IMR-90 (cell line): ENCODE data around the gene ITFG2. TPM values are rescaled to one million over a fixed set of nuclear protein-coding genes. Genes with fewer than 3 reads are reported as not detected.

ENCODE experiments used
- ATAC-seq: fragments of 200-7000 bp; cut with Tn5 transposase; 2 replicates; pipeline ENCODE4 v1.9.1; 2020; ENCODE audit warnings: low read depth, mild to moderate bottlenecking, moderate library complexity
- BruUV-seq: library from RNA; stranded (reverse); fragments of 400-500 nt; replicated peaks from 2 replicates; lab custom pipeline; 2021; lab: Mats Ljungman, UMichigan
- CTCF ChIA-PET: fragments of 300-600 bp; formaldehyde crosslinking; extraction: SDS; loops from one replicate; lab custom pipeline; 2021; ENCODE audit warnings: antibody characterized with exemption; lab: Yijun Ruan, JAX
- POLR2A ChIA-PET: fragments of 300-600 bp; sonication (Branson Sonifier 250); formaldehyde crosslinking; loops from one replicate; lab custom pipeline; 2022; ENCODE audit warnings: antibody characterized with exemption; ENCODE audit not compliant: unreplicated experiment; lab: Charles Lee
- DNase-seq: peaks from one replicate; pipeline ENCODE4 v3.0.0; 2013
- H2AFZ ChIP-seq: replicated peaks from 2 replicates; pipeline ENCODE3; 2013; ENCODE audit warnings: low read length, mild to moderate bottlenecking; ENCODE audit not compliant: poor library complexity
- H2AK5ac ChIP-seq: 2 replicates; pipeline ENCODE4 v1.6.1; 2013; ENCODE audit warnings: low read depth, low read length, inconsistent platforms
- H2AK9ac ChIP-seq: replicated peaks from 2 replicates; pipeline ENCODE3; 2013; ENCODE audit warnings: mild to moderate bottlenecking, low read depth, low read length, moderate library complexity; ENCODE audit not compliant: poor library complexity
- H2BK120ac ChIP-seq: 2 replicates; pipeline ENCODE4 v1.6.1; 2013; ENCODE audit warnings: low read depth, low read length, inconsistent platforms
- H2BK15ac ChIP-seq: 3 replicates; pipeline ENCODE4 v1.6.1; 2013; ENCODE audit warnings: low read depth, low read length, inconsistent platforms
- H2BK20ac ChIP-seq: 2 replicates; pipeline ENCODE4 v1.6.1; 2013; ENCODE audit warnings: low read depth, mild to moderate bottlenecking, inconsistent platforms, low read length, moderate library complexity
- H2BK5ac ChIP-seq: 2 replicates; pipeline ENCODE4 v1.6.1; 2013; ENCODE audit warnings: mild to moderate bottlenecking, low read depth, low read length, inconsistent platforms; ENCODE audit not compliant: poor library complexity, severe bottlenecking
- H3K14ac ChIP-seq: replicated peaks from 2 replicates; pipeline ENCODE4 v1.6.1; 2013; ENCODE audit warnings: low read depth, low read length, inconsistent platforms
- H3K18ac ChIP-seq: 2 replicates; pipeline ENCODE4 v1.6.1; 2013; ENCODE audit warnings: low read depth, low read length, control low read depth
- H3K23ac ChIP-seq: 2 replicates; pipeline ENCODE4 v1.6.1; 2013; ENCODE audit warnings: low read depth, low read length, inconsistent platforms
- H3K27ac ChIP-seq: 2 replicates; pipeline ENCODE4 v1.5.1; 2013; ENCODE audit warnings: mild to moderate bottlenecking, control low read depth, low read length; ENCODE audit not compliant: insufficient read depth
- H3K27me3 ChIP-seq: 2 replicates; pipeline ENCODE4 v1.6.1; 2013; ENCODE audit warnings: low read length; ENCODE audit not compliant: control insufficient read depth, insufficient read depth
- H3K36me3 ChIP-seq: 2 replicates; pipeline ENCODE4 v1.6.1; 2013; ENCODE audit warnings: low read length, mixed read lengths; ENCODE audit not compliant: control insufficient read depth, insufficient read depth
- H3K4ac ChIP-seq: 2 replicates; pipeline ENCODE4 v1.6.1; 2013; ENCODE audit warnings: low read depth, low read length, inconsistent platforms
- H3K4me1 ChIP-seq: 2 replicates; pipeline ENCODE4 v1.6.1; 2013; ENCODE audit warnings: low read length, mixed read lengths; ENCODE audit not compliant: control insufficient read depth, insufficient read depth
- H3K4me2 ChIP-seq: 2 replicates; pipeline ENCODE4 v1.6.1; 2013; ENCODE audit warnings: low read depth, mild to moderate bottlenecking, control low read depth, low read length, moderate library complexity
- H3K4me3 ChIP-seq: 2 replicates; pipeline ENCODE4 v1.5.1; 2013; ENCODE audit warnings: low read depth, mild to moderate bottlenecking, control low read depth, low read length, moderate library complexity; ENCODE audit not compliant: insufficient read depth
- H3K56ac ChIP-seq: 2 replicates; pipeline ENCODE4 v1.6.1; 2013; ENCODE audit warnings: low read length, inconsistent platforms; ENCODE audit not compliant: insufficient read depth; ENCODE audit errors: extremely low read depth
- H3K79me1 ChIP-seq, 2 experiments: 2 replicates each; pipeline ENCODE4 v1.6.1; 2013; ENCODE audit warnings: low read length in 2 of 2, inconsistent platforms in 1 of 2, low read depth in 1 of 2
- H3K9ac ChIP-seq: 2 replicates; pipeline ENCODE4 v1.6.1; 2013; ENCODE audit warnings: low read depth, low read length, control low read depth
- H3K9me1 ChIP-seq: 2 replicates; pipeline ENCODE4 v1.6.1; 2013; ENCODE audit warnings: low read length, inconsistent platforms; ENCODE audit not compliant: insufficient read depth
- H3K9me3 ChIP-seq: 2 replicates; pipeline ENCODE4 v1.6.1; 2013; ENCODE audit warnings: low read length; ENCODE audit not compliant: control insufficient read depth, insufficient read depth
- H4K20me1 ChIP-seq: 2 replicates; pipeline ENCODE4 v1.6.1; 2013; ENCODE audit warnings: low read length, inconsistent platforms; ENCODE audit not compliant: insufficient read depth
- H4K5ac ChIP-seq: 2 replicates; pipeline ENCODE4 v1.6.1; 2013; ENCODE audit warnings: mild to moderate bottlenecking, low read depth, low read length, control low read depth
- H4K8ac ChIP-seq, 2 experiments: 2 replicates each; pipeline ENCODE4 v1.6.1; 2013; ENCODE audit warnings: low read depth in 2 of 2, low read length in 2 of 2, control low read depth in 1 of 2, inconsistent platforms in 1 of 2
- H4K91ac ChIP-seq: 2 replicates; pipeline ENCODE4 v1.6.1; 2013; ENCODE audit warnings: low read depth, low read length, inconsistent platforms; ENCODE audit not compliant: insufficient read depth
- BHLHE40 ChIP-seq: fragments of 150-350 bp; IDR thresholded peaks from 2 replicates; pipeline ENCODE4 v1.6.1; 2016; ENCODE audit warnings: mild to moderate bottlenecking, low read depth, low read length
- CEBPB ChIP-seq: IDR thresholded peaks from 2 replicates; pipeline ENCODE4 v1.6.1; 2012; ENCODE audit warnings: low read depth, low read length, improper control_type of control experiment
- CHD1 ChIP-seq: IDR thresholded peaks from 2 replicates; pipeline ENCODE4 v1.6.1; 2012; ENCODE audit warnings: low read depth, low read length, improper control_type of control experiment
- FOS ChIP-seq: fragments of 150-350 bp; IDR thresholded peaks from 2 replicates; pipeline ENCODE4 v1.6.1; 2016; ENCODE audit warnings: low read depth, low read length
- MAFK ChIP-seq: IDR thresholded peaks from 2 replicates; pipeline ENCODE4 v1.6.1; 2012; ENCODE audit warnings: low read depth, low read length, improper control_type of control experiment
- NFE2L2 ChIP-seq: fragments of 150-350 bp; IDR thresholded peaks from 2 replicates; pipeline ENCODE4 v1.6.1; 2016; ENCODE audit warnings: low read depth, mild to moderate bottlenecking, low read length
- POLR2A ChIP-seq: IDR thresholded peaks from 2 replicates; pipeline ENCODE4 v1.6.1; 2012; ENCODE audit warnings: mild to moderate bottlenecking, low read depth, low read length
- WGBS, 2 experiments: methylation state at CpG; one replicate each; pipeline versions ENCODE4 v1.1.5 to v1.1.7; 2013; ENCODE audit warnings: missing lambda C conversion rate in 2 of 2; ENCODE audit not compliant: insufficient read length in 1 of 2; ENCODE audit errors: extremely low coverage in 2 of 2; 5-methylcytosine and 5-hydroxymethylcytosine counted together
- dilution Hi-C: fragments of 300-500 bp; cut with HindIII; formaldehyde crosslinking; loops from one replicate; pipeline ENCODE4 v1.14.3; 2018; ENCODE audit warnings: low sequenced_read_pairs; ENCODE audit not compliant: unreplicated experiment
- in situ Hi-C: fragments of 300-500 bp; cut with MboI; formaldehyde crosslinking; loops from 3 replicates; pipeline ENCODE4 v1.14.3; 2019; ENCODE audit warnings: low sequenced_read_pairs, inconsistent platforms, mixed read lengths
- intact Hi-C: fragments of 100-400 bp; cut with micrococcal nuclease; formaldehyde crosslinking; loops from 2 replicates; pipeline ENCODE4 v1.10.0; 2022
- polyA plus RNA-seq, 3 experiments: library from polyadenylated mRNA; depleted of rRNA; stranded (reverse); fragments of >200 nt; gene quantifications; 2 replicates each; pipeline ENCODE4 v1.2.3, GENCODE V29; 2012; ENCODE audit warnings: low replicate concordance in 1 of 3
- total RNA-seq: library from RNA; depleted of rRNA; stranded (reverse); fragments of >200 nt; gene quantifications from 2 replicates; pipeline ENCODE4 v1.2.3, GENCODE V29; 2012
- TF ChIP-seq, protein P1 (sequence below): conservative IDR thresholded peaks from 2 replicates; pipeline ENCODE4 v1.5.1; 2012; ENCODE audit warnings: mild to moderate bottlenecking, low read depth, low read length, improper control_type of control experiment
- TF ChIP-seq, protein P2 (sequence below): fragments of 150-350 bp; IDR thresholded peaks from 2 replicates; pipeline ENCODE4 v1.6.1; 2017; ENCODE audit warnings: mild to moderate bottlenecking, antibody characterized with exemption, low read length, low read depth

ITFG2 gene
- total and polyA plus RNA-seq, 2 of the 4 experiments (the other 2 are of a cell fraction), result 20.3 to 25.5 TPM

DNA sequence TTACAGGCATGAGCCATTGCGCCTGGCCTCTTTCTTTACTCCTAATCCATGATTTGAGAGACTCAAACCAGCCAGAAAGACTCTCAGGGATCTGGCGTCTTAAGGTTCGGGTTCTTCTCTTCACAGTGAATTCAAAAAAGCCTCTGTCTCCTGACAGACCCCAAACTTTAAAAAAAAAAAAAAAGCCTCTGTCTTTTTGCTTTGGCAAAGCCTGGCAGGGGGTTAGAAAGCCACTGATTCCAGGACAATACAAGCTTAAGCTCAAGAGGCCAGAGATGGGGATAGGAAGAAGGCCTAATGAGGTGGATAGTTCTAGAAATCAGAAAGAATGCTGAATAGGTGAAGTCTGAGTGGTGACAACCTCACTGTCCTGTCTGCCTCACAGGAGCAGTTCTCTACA lies 13.6 kb downstream of the ITFG2 start:
- Histone ChIP-seq H2AFZ (no peak overlapping the region), H2BK20ac (no peak overlapping the region), H3K56ac (no peak overlapping the region), H3K4me3 (no peak overlapping the region), H3K27me3 (no peaks in the 10 kb centered on the region), H3K27ac (no peak overlapping the region), H3K14ac (no peak overlapping the region), H2BK5ac (no peak overlapping the region), H4K91ac (no peak overlapping the region), H3K23ac (no peak overlapping the region), H2AK5ac (no peak overlapping the region), H3K79me1 (no peaks in the 10 kb centered on the region), H4K20me1 (no peaks in the 10 kb centered on the region), H2BK120ac (no peak overlapping the region), H3K18ac (no peak overlapping the region), H2AK9ac (no peak overlapping the region), H4K5ac (no peak overlapping the region), H3K9me3 (no peaks in the 10 kb centered on the region), H4K8ac (no peak overlapping the region), H3K9ac (no peak overlapping the region), H3K4me2 (no peak overlapping the region), H3K36me3 (peaks cover 63% of the 10 kb centered on the region), H3K4ac (no peak overlapping the region), H3K9me1 (no peaks in the 10 kb centered on the region), H3K4me1 (no peaks in the 10 kb centered on the region), H2BK15ac (no peak overlapping the region)
- ATAC-seq (no peak), DNase-seq (no peak)
- intact Hi-C loops, result no loop called here
- no CpG with 5 or more reads among the region's 3 CpGs for WGBS, 2 experiments
- ChIA-PET POLR2A (no interaction called here), CTCF (interaction anchor here (0.6 kb wide), 1 partner anchor 274 kb away, joined by 4 read pairs; no protein-coding TSS in a partner anchor)
- in situ Hi-C loops, result no loop called here
- no peak for TF ChIP-seq BHLHE40
- TF ChIP-seq, protein P1, sequence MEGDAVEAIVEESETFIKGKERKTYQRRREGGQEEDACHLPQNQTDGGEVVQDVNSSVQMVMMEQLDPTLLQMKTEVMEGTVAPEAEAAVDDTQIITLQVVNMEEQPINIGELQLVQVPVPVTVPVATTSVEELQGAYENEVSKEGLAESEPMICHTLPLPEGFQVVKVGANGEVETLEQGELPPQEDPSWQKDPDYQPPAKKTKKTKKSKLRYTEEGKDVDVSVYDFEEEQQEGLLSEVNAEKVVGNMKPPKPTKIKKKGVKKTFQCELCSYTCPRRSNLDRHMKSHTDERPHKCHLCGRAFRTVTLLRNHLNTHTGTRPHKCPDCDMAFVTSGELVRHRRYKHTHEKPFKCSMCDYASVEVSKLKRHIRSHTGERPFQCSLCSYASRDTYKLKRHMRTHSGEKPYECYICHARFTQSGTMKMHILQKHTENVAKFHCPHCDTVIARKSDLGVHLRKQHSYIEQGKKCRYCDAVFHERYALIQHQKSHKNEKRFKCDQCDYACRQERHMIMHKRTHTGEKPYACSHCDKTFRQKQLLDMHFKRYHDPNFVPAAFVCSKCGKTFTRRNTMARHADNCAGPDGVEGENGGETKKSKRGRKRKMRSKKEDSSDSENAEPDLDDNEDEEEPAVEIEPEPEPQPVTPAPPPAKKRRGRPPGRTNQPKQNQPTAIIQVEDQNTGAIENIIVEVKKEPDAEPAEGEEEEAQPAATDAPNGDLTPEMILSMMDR, result no peak
- TF ChIP-seq CHD1, result no peak
- no peak for TF ChIP-seq FOS
- TF ChIP-seq POLR2A, result no peak
- TF ChIP-seq, protein P2, sequence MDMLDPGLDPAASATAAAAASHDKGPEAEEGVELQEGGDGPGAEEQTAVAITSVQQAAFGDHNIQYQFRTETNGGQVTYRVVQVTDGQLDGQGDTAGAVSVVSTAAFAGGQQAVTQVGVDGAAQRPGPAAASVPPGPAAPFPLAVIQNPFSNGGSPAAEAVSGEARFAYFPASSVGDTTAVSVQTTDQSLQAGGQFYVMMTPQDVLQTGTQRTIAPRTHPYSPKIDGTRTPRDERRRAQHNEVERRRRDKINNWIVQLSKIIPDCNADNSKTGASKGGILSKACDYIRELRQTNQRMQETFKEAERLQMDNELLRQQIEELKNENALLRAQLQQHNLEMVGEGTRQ, result no peak
- no peak for TF ChIP-seq MAFK
- TF ChIP-seq CEBPB, result no peak
- no peak for TF ChIP-seq NFE2L2
- BruUV-seq, result no TSS peak
- dilution Hi-C loops, result no loop called here
